ENCODE results near the gene MYO15A. TPM values are rescaled to one million over a fixed set of nuclear protein-coding genes. Genes with fewer than 3 reads are reported as not detected.

The MYO15A gene, protein sequence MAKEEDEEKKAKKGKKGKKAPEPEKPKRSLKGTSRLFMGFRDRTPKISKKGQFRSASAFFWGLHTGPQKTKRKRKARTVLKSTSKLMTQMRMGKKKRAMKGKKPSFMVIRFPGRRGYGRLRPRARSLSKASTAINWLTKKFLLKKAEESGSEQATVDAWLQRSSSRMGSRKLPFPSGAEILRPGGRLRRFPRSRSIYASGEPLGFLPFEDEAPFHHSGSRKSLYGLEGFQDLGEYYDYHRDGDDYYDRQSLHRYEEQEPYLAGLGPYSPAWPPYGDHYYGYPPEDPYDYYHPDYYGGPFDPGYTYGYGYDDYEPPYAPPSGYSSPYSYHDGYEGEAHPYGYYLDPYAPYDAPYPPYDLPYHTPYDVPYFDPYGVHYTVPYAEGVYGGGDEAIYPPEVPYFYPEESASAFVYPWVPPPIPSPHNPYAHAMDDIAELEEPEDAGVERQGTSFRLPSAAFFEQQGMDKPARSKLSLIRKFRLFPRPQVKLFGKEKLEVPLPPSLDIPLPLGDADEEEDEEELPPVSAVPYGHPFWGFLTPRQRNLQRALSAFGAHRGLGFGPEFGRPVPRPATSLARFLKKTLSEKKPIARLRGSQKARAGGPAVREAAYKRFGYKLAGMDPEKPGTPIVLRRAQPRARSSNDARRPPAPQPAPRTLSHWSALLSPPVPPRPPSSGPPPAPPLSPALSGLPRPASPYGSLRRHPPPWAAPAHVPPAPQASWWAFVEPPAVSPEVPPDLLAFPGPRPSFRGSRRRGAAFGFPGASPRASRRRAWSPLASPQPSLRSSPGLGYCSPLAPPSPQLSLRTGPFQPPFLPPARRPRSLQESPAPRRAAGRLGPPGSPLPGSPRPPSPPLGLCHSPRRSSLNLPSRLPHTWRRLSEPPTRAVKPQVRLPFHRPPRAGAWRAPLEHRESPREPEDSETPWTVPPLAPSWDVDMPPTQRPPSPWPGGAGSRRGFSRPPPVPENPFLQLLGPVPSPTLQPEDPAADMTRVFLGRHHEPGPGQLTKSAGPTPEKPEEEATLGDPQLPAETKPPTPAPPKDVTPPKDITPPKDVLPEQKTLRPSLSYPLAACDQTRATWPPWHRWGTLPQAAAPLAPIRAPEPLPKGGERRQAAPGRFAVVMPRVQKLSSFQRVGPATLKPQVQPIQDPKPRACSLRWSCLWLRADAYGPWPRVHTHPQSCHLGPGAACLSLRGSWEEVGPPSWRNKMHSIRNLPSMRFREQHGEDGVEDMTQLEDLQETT (N-terminal part only)
- 0.21 and 0.33 TPM in 2 replicates for total RNA-seq

DNA sequence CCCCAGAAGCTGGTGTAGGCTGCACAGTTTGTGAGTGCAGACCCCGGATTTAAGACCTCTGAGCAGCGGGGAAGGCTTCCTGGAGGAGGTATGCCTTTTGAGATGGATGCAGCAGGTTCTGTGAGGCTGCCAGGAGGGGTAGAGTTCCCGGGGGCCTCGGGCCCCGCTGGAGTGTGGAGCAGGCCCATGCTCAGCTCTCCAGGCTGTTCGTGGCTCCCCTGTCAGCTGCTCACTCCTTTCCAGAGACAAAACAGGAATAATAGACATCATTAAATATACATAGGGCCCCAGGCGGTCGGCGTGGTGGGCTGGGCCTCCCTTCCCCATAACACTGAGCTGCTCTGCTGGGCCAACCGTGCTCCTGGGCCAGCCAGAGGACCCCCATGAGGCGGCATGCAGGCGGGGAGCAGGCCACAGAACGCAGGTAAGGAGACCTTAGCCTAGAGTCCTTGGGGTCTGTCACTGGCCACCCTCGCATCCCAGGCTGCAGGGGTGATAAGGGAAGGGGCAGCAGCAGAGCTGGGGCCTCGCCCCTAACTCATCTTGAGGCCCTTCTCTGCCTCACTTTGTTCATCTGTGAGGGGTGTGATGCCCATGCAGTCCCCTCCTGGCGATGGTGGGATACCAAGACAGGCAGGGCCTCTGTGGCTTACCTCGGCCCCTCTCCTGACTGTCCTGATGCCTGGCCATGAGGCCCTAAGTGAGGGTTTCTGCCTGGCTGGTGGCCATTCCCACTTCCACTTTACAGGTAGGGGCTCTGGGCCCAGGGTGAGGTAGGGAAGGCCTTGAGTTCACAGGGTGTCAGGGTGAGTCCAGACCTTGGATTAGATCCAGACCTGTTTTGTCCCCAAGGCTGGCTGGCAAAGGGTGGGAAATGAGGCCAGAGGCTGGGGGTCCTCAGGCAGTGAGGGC, at the start of gene MYO15A:
Gene MYO15A, plus strand, starts transcription at position 356 of the 912 bp plus-strand sequence. CDS start 10,045 bp downstream, outside the sequence.
- Histone ChIP-seq H3K27me3 (ENCODE audit: control insufficient read depth, insufficient read depth, low read length) (no peaks in the 10 kb centered on the region), H3K4me3 (ENCODE audit: low read depth, low read length) (no peak within 1 kb of the TSS), H3K36me3 (ENCODE audit: control insufficient read depth, insufficient read depth, low read length) (peaks cover 1% of the 10 kb centered on the region)
- DNase-seq (ENCODE audit: low read depth) = no peak
- TF ChIP-seq, protein P1, sequence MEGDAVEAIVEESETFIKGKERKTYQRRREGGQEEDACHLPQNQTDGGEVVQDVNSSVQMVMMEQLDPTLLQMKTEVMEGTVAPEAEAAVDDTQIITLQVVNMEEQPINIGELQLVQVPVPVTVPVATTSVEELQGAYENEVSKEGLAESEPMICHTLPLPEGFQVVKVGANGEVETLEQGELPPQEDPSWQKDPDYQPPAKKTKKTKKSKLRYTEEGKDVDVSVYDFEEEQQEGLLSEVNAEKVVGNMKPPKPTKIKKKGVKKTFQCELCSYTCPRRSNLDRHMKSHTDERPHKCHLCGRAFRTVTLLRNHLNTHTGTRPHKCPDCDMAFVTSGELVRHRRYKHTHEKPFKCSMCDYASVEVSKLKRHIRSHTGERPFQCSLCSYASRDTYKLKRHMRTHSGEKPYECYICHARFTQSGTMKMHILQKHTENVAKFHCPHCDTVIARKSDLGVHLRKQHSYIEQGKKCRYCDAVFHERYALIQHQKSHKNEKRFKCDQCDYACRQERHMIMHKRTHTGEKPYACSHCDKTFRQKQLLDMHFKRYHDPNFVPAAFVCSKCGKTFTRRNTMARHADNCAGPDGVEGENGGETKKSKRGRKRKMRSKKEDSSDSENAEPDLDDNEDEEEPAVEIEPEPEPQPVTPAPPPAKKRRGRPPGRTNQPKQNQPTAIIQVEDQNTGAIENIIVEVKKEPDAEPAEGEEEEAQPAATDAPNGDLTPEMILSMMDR (IDR thresholded peaks at IDR 0.05; ENCODE audit: insufficient read depth, low read length, poor library complexity, severe bottlenecking) = no peak

DNA sequence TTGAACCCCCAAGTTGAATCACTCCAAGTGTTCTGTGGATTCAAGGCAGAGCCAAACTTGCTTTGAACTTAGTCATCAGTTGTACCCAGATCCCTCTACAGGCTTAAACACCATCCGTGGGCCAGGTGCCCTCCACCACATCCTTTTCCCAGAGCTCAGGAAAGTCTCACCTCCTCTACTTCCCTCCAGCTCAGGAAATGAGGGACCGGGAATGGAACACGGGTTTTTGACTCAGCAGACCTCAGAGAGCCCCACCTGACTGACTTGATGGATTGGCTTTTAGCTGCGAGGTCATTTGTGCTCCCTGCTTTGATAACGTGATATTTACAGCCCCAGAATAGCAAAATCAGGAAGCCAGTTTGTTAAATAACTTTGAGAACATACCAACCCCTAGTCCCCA, 49.3 kb upstream of the MYO15A start:
- H3K4me3 ChIP-seq (ENCODE audit: low read depth, low read length) = no peak overlapping the region
- TF ChIP-seq, protein P1 (IDR thresholded peaks at IDR 0.05; ENCODE audit: insufficient read depth, low read length, poor library complexity, severe bottlenecking) = no peak
- no peak for DNase-seq (ENCODE audit: low read depth)
- H3K36me3 ChIP-seq (ENCODE audit: control insufficient read depth, insufficient read depth, low read length) = no peaks in the 10 kb centered on the region
- H3K27me3 ChIP-seq (ENCODE audit: control insufficient read depth, insufficient read depth, low read length) = no peaks in the 10 kb centered on the region

DNA sequence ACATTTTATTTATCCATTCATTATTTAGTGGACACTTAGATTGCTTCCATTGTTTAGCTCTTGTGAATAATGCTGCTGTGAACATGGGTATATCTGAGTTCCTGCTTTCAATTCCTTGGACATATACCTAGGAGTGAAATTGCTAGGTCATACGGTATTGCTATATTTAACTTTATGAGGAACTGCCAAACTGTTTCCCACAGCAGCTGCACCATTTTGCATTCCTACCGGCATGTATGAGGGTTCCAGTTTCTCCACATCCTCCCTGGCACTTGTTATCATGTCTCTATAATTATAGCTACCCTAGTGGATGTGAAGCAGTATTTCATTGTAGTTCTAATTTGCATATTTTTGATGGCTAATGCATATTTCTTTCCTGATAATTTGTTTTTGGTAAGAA, 44.5 kb upstream of the MYO15A start:
- Histone ChIP-seq H3K27me3 (ENCODE audit: control insufficient read depth, insufficient read depth, low read length) (no peaks in the 10 kb centered on the region), H3K36me3 (ENCODE audit: control insufficient read depth, insufficient read depth, low read length) (no peaks in the 10 kb centered on the region), H3K4me3 (ENCODE audit: low read depth, low read length) (no peak overlapping the region)
- no peak for DNase-seq (ENCODE audit: low read depth)
- TF ChIP-seq, protein P1 (IDR thresholded peaks at IDR 0.05; ENCODE audit: insufficient read depth, low read length, poor library complexity, severe bottlenecking) = no peak

DNA sequence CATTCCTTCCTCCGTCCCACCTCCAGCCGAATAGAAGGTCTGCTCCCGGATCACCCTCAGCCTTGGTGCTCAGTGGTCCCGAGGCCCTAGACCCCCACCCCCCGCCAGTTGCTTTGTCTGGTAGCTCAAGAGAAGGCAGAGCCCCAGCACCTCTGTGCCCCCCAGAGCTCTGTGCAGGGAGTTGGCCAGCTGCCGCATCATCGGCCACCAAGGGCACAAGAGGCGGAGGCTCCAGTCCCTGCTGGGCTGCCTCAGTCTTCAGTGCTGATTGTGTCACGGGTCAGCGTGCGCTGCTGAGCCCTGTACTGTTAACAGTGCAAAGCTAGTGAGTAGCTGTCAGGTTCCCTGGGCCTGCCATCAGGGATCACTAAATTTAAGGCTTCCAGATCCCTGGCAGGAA, 43.0 kb upstream of the MYO15A start:
- no peak for DNase-seq (ENCODE audit: low read depth)
- H3K36me3 ChIP-seq (ENCODE audit: control insufficient read depth, insufficient read depth, low read length) = no peaks in the 10 kb centered on the region
- TF ChIP-seq, protein P1 (IDR thresholded peaks at IDR 0.05; ENCODE audit: insufficient read depth, low read length, poor library complexity, severe bottlenecking) = no peak
- no peak overlapping the region for H3K4me3 ChIP-seq (ENCODE audit: low read depth, low read length)
- H3K27me3 ChIP-seq (ENCODE audit: control insufficient read depth, insufficient read depth, low read length) = no peaks in the 10 kb centered on the region

DNA sequence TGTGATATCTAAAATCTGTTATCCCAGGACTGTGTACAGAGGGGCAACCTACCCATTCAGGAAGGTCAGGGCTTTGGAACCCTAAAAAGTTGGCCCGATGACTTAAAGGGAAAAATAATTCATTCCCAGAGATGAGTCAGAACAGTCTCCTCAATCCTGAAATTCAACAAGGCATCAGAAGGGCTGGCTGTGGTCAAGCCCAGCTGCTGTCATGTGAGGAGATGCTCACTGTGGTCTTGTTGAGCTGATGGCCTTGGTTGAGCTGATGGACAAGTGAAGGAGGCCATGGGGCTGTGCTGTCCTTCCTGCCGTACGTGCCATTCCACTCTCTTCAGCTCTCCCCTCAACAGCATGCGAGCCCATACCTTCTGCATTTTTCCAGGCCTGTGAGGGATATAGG, 41.7 kb upstream of the MYO15A start:
- Histone ChIP-seq H3K4me3 (ENCODE audit: low read depth, low read length) (no peak overlapping the region), H3K27me3 (ENCODE audit: control insufficient read depth, insufficient read depth, low read length) (no peaks in the 10 kb centered on the region), H3K36me3 (ENCODE audit: control insufficient read depth, insufficient read depth, low read length) (no peaks in the 10 kb centered on the region)
- no peak for DNase-seq (ENCODE audit: low read depth)
- TF ChIP-seq, protein P1 (IDR thresholded peaks at IDR 0.05; ENCODE audit: insufficient read depth, low read length, poor library complexity, severe bottlenecking) = no peak
